ENCODE results near the gene CCNT1. TPM values are rescaled to one million over a fixed set of nuclear protein-coding genes. Genes with fewer than 3 reads are reported as not detected.

The CCNT1 gene
- total and polyA plus RNA-seq, 2 of the 13 experiments (the other 11 are each of a cell fraction or from before 2014, with no cell fraction given) = 18.0 to 28.2 TPM

GRCh38 chr12:48716493-48717251 is at the start of gene CCNT1 (continued):
- no peak for TF ChIP-seq ZNF83 (CRISPR knock-in tag; IDR thresholded peaks at IDR 0.05; ENCODE audit: borderline replicate concordance)
- TF ChIP-seq SP5 (CRISPR knock-in tag; IDR thresholded peaks at IDR 0.05; ENCODE audit: borderline replicate concordance, low read depth) = no peak; the same call in 1 of the 2 replicates
- no peak for TF ChIP-seq MYNN (CRISPR knock-in tag; IDR thresholded peaks at IDR 0.05; ENCODE audit: low read depth)
- TF ChIP-seq ZFY (CRISPR knock-in tag; IDR thresholded peaks at IDR 0.05) = peak; percentile 98
- TF ChIP-seq RBM22 (optimal IDR thresholded peaks at IDR 0.05; ENCODE audit: low read length) = no peak
- TF ChIP-seq ZSCAN29 (CRISPR knock-in tag; conservative IDR thresholded peaks at IDR 0.05) = peak; percentile 93; the same call in 1 of the 2 replicates
- TF ChIP-seq ZNF33A (CRISPR knock-in tag; IDR thresholded peaks at IDR 0.05; ENCODE audit: borderline replicate concordance) = no peak
- peak; percentile 85 for TF ChIP-seq ZGPAT (CRISPR knock-in tag; IDR thresholded peaks at IDR 0.05)
- peak; percentile 49; the same call in 1 of the 2 replicates for TF ChIP-seq ZNF609 (CRISPR knock-in tag; IDR thresholded peaks at IDR 0.05; ENCODE audit: borderline replicate concordance)
- peak; percentile 66; the same call in 1 of the 2 replicates for TF ChIP-seq ZBTB46 (CRISPR knock-in tag; IDR thresholded peaks at IDR 0.05; ENCODE audit: borderline replicate concordance)
- TF ChIP-seq U2AF2 (IDR thresholded peaks at IDR 0.05; ENCODE audit: low read depth, low read length) = no peak
- peak; percentile 88 for TF ChIP-seq TFE3 (CRISPR knock-in tag; IDR thresholded peaks at IDR 0.05)
- no peak for TF ChIP-seq PBX2 (CRISPR knock-in tag; IDR thresholded peaks at IDR 0.05)
- TF ChIP-seq RFX1 (IDR thresholded peaks at IDR 0.05) = no peak
- peak; percentile 94; the same call in 1 of the 2 replicates for TF ChIP-seq ZNF224 (CRISPR knock-in tag; IDR thresholded peaks at IDR 0.05)
- no peak for TF ChIP-seq HNRNPK (IDR thresholded peaks at IDR 0.05; ENCODE audit: low read depth, low read length, poor library complexity, severe bottlenecking)
- no peak for TF ChIP-seq NFRKB (IDR thresholded peaks at IDR 0.05)
- TF ChIP-seq ZSCAN20 (CRISPR knock-in tag; IDR thresholded peaks at IDR 0.05; ENCODE audit: borderline replicate concordance) = 0 out of 2 replicates have a peak, but pooled peaks have one; percentile 31
